Osteoblast (primary cell): ENCODE results near the gene NT5DC3. TPM values are rescaled to one million over a fixed set of nuclear protein-coding genes. Genes with fewer than 3 reads are reported as not detected.
"Not testable (repeated sequence)": the region's sequence is repeated elsewhere in the genome, so short reads cannot be mapped to it uniquely, and the experiment has no call there.

Source experiments
- DNase-seq: peaks from one replicate; pipeline ENCODE4 v3.0.0; 2011; ENCODE audit warnings: low spot score, mixed read lengths; ENCODE audit not compliant: insufficient read length; ENCODE audit errors: missing footprints
- H2AFZ ChIP-seq: 2 replicates; pipeline ENCODE4 v1.6.0; 2011; ENCODE audit warnings: mild to moderate bottlenecking, low read length
- H3K27ac ChIP-seq: 2 replicates; pipeline ENCODE4 v1.5.1; 2011; ENCODE audit warnings: mild to moderate bottlenecking, low read depth, low read length, moderate library complexity
- H3K27me3 ChIP-seq: 2 replicates; pipeline ENCODE4 v1.6.0; 2012; ENCODE audit warnings: mild to moderate bottlenecking, control low read depth, inconsistent platforms, low read length, moderate library complexity; ENCODE audit not compliant: insufficient read depth
- H3K36me3 ChIP-seq: 2 replicates; pipeline ENCODE4 v1.5.1; 2011; ENCODE audit warnings: mild to moderate bottlenecking, low read length, control low read depth, moderate library complexity; ENCODE audit not compliant: insufficient read depth
- H3K4me1 ChIP-seq: 2 replicates; pipeline ENCODE4 v1.5.1; 2011; ENCODE audit warnings: mild to moderate bottlenecking, low read length, control low read depth, moderate library complexity; ENCODE audit not compliant: insufficient read depth
- H3K4me2 ChIP-seq: 2 replicates; pipeline ENCODE4 v1.6.0; 2011; ENCODE audit warnings: mild to moderate bottlenecking, low read length; ENCODE audit not compliant: insufficient read depth
- H3K4me3 ChIP-seq: fragments of 200-600 bp; sonication (generic); 3 replicates; pipeline ENCODE4 v1.5.1; 2012; ENCODE audit warnings: mild to moderate bottlenecking, low read length, inconsistent platforms; ENCODE audit not compliant: insufficient read depth
- H3K79me2 ChIP-seq: 2 replicates; pipeline ENCODE4 v1.6.0; 2012; ENCODE audit warnings: mild to moderate bottlenecking, low read length, control low read depth, inconsistent platforms; ENCODE audit not compliant: insufficient read depth
- H3K9me3 ChIP-seq: 2 replicates; pipeline ENCODE4 v1.5.1; 2011; ENCODE audit warnings: low read depth, low read length, control low read depth
- H4K20me1 ChIP-seq: 2 replicates; pipeline ENCODE4 v1.6.0; 2012; ENCODE audit warnings: mild to moderate bottlenecking, low read length, control low read depth; ENCODE audit not compliant: insufficient read depth
- total RNA-seq: library from RNA; depleted of rRNA; stranded (reverse); fragments of >200 nt; gene quantifications from 2 replicates; pipeline ENCODE4 v1.2.3, GENCODE V29; 2012
- TF ChIP-seq, protein P1 (sequence below): IDR thresholded peaks from 2 replicates; pipeline ENCODE4 v1.5.1; 2011; ENCODE audit warnings: mild to moderate bottlenecking, low read depth, low read length, moderate library complexity; ENCODE audit errors: extremely low read depth

The NT5DC3 gene
- total RNA-seq, 1 donor = 10.1 TPM

DNA sequence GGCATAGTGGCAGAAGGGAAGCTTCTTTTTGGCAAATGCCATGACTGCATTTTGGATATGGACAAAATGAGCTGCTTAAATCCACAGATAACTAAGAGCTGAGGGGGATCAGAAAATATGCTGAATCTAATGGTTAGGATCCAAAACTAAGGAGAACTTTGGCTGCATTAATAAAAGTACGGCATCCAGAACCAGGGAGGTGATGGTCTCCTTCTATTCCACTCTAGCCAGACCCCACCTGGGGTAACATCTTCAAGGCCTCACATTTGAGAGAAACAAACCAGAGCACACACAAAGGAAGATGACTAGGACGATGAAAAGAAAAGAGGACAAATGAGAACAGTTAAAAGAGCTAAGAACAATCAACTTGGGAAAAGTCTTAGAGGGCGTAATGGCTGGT, 27.6 kb downstream of the NT5DC3 start:
- Histone ChIP-seq H3K27ac (no peak overlapping the region), H3K27me3 (no peaks in the 10 kb centered on the region), H3K36me3 (peaks cover 27% of the 10 kb centered on the region), H3K79me2 (peaks cover 28% of the 10 kb centered on the region), H3K9me3 (no peaks in the 10 kb centered on the region), H3K4me3 (no peak overlapping the region), H2AFZ (no peak overlapping the region), H3K4me1 (peaks cover 4% of the 10 kb centered on the region), H4K20me1 (no peaks in the 10 kb centered on the region), H3K4me2 (no peak overlapping the region)
- DNase-seq = no peak
- TF ChIP-seq, protein P1, sequence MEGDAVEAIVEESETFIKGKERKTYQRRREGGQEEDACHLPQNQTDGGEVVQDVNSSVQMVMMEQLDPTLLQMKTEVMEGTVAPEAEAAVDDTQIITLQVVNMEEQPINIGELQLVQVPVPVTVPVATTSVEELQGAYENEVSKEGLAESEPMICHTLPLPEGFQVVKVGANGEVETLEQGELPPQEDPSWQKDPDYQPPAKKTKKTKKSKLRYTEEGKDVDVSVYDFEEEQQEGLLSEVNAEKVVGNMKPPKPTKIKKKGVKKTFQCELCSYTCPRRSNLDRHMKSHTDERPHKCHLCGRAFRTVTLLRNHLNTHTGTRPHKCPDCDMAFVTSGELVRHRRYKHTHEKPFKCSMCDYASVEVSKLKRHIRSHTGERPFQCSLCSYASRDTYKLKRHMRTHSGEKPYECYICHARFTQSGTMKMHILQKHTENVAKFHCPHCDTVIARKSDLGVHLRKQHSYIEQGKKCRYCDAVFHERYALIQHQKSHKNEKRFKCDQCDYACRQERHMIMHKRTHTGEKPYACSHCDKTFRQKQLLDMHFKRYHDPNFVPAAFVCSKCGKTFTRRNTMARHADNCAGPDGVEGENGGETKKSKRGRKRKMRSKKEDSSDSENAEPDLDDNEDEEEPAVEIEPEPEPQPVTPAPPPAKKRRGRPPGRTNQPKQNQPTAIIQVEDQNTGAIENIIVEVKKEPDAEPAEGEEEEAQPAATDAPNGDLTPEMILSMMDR = no peak

DNA sequence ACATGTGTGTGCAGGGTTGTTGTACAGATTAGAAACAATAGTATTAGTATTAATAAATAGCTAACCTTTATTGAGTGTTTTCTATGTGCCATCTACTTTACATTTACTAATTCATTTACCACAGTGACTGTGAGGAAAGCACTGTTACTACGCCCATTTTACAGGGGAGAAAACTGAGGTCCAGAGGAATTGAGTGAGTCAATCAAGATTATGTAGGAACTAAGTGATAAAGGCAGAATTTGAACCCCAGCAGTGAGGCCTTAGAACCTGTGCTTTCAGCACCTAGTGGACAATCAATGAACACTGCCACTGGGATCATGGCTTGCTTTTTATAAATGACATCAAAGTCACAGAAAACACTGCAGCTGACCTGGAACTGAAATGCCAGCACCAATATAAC, 28.2 kb downstream of the NT5DC3 start:
- TF ChIP-seq, protein P1 = no peak
- H3K79me2 ChIP-seq = peaks cover 30% of the 10 kb centered on the region
- no peak overlapping the region for H2AFZ ChIP-seq
- H3K27ac ChIP-seq = no peak overlapping the region
- no peaks in the 10 kb centered on the region for H3K27me3 ChIP-seq
- no peak overlapping the region for H3K4me2 ChIP-seq
- H3K36me3 ChIP-seq = peaks cover 27% of the 10 kb centered on the region
- H3K9me3 ChIP-seq = no peaks in the 10 kb centered on the region
- H4K20me1 ChIP-seq = no peaks in the 10 kb centered on the region
- peaks cover 4% of the 10 kb centered on the region for H3K4me1 ChIP-seq
- DNase-seq = no peak
- H3K4me3 ChIP-seq = no peak overlapping the region

DNA sequence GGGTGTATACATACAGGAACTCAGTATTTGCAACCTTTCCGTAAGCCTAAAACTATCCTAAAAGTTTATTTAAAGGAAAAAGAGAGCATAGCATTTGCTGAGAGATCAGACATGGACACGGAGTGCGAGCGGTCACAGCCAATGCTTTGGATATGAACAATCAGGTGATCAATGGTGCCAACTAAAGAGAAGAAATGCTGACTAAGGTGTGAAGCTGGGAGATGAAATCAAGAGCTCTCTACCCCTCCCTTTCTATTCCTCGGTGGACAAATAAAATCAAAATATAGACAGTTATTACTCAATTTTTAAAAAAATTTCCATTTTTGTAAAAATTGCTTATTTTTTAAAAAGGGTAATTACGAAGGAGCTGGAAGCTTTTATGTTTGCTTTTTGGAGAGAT, 29.2 kb downstream of the NT5DC3 start:
- no peak overlapping the region for H3K4me2 ChIP-seq
- no peak overlapping the region for H2AFZ ChIP-seq
- H3K36me3 ChIP-seq = peaks cover 27% of the 10 kb centered on the region
- peaks cover 11% of the 10 kb centered on the region for H3K4me1 ChIP-seq
- no peaks in the 10 kb centered on the region for H3K27me3 ChIP-seq
- H3K9me3 ChIP-seq = no peaks in the 10 kb centered on the region
- TF ChIP-seq, protein P1 = no peak
- no peak overlapping the region for H3K4me3 ChIP-seq
- no peak for DNase-seq
- H3K79me2 ChIP-seq = peaks cover 26% of the 10 kb centered on the region
- no peak overlapping the region for H3K27ac ChIP-seq
- H4K20me1 ChIP-seq = no peaks in the 10 kb centered on the region

DNA sequence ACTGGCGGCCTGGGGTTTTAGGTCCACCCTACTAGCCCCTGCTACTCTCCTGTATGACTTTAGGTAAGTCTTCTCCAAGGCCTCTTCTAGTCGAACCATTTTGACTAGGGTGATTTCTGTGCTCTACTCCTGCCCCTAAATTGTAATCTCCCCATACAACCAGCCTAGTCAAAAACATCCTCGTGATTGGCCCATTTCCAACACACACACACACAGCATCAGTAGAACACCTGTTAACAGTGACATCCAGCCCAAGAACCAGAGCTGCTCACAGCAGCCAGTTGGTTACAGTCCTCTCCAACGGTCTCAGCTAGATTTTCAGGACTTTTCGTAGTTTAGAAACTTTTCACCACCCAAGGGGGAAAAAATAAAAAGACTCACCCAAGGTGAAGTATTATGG, 30.9 kb downstream of the NT5DC3 start:
- no peaks in the 10 kb centered on the region for H4K20me1 ChIP-seq
- DNase-seq = no peak
- no peak overlapping the region for H2AFZ ChIP-seq
- H3K79me2 ChIP-seq = peaks cover 18% of the 10 kb centered on the region
- H3K9me3 ChIP-seq = no peaks in the 10 kb centered on the region
- no peaks in the 10 kb centered on the region for H3K27me3 ChIP-seq
- no peak overlapping the region for H3K27ac ChIP-seq
- no peak overlapping the region for H3K4me3 ChIP-seq
- peaks cover 27% of the 10 kb centered on the region for H3K36me3 ChIP-seq
- H3K4me2 ChIP-seq = no peak overlapping the region
- TF ChIP-seq, protein P1 = no peak
- H3K4me1 ChIP-seq = peaks cover 24% of the 10 kb centered on the region

DNA sequence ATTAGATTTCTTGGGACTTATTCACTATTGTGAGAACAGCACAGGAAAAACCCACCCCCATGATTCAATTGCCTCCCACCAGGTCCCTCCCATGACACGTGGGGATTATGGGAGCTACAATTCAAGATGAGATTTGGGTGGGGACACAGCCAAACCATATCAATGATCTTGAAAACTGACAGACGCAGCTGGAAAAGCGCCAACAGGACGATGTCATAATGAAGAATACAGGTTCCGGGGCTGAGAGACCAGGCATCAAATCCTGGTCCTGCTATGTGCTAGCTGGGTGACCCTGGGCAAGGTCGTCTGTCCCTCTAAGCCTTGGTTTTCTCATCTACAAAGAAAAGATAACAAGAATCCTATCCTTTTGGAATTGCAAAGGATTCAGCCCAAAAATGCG, 31.4 kb downstream of the NT5DC3 start:
- not testable (repeated sequence) for H3K9me3 ChIP-seq, H3K27ac ChIP-seq, H3K4me3 ChIP-seq, H3K4me2 ChIP-seq, DNase-seq, H3K27me3 ChIP-seq, H2AFZ ChIP-seq, H4K20me1 ChIP-seq
- Histone ChIP-seq H3K4me1 (peaks cover 29% of the 10 kb centered on the region), H3K79me2 (peaks cover 18% of the 10 kb centered on the region), H3K36me3 (peaks cover 27% of the 10 kb centered on the region)
